Iris pigment epithelial cell (primary cell): Measurements from ENCODE around the gene STK35.

Experiments
- DNase-seq: peaks from one replicate; pipeline ENCODE4 v3.0.0-alpha.2; 2011; ENCODE audit warnings: low read depth

STK35 gene

GRCh38 chr20:2104236-2104635, 2.6 kb downstream of the STK35 start:
- no peak for DNase-seq

- DNase-seq = no peak
Measured at GRCh38 chr20:2108498-2108897, 6.9 kb downstream of the STK35 start.

DNA sequence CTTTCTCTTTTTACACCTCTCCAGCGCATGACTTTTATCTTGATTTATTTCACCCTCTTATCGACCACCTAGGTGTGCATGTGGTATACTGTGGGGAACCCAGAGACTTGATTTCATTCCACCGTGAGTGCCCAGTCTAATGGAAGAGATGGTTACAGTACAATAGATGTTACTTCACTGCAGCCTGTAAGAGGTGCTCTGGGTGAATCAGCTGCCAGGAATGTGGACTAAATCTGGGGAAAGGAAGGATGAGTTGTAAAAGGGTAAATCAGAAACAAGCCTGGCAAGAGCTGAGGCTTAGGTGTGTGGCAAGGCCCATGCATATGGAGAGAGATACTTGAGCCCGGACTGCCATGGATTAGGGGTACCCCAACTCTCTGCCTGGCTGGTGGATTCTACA, 7.4 kb downstream of the STK35 start:
- peak; percentile 86 for DNase-seq

GRCh38 chr20:2109425-2110210, 8.0 kb downstream of the STK35 start:
- DNase-seq = peak; percentile 48

GRCh38 chr20:2112910-2113309, 11.3 kb downstream of the STK35 start:
- no peak for DNase-seq

- no peak for DNase-seq
Measured at GRCh38 chr20:2114127-2114959, 12.7 kb downstream of the STK35 start.

- DNase-seq = no peak
Measured at GRCh38 chr20:2114990-2115681, 13.5 kb downstream of the STK35 start.

- no peak for DNase-seq
Measured at GRCh38 chr20:2116170-2116940, 14.7 kb downstream of the STK35 start.

GRCh38 chr20:2118783-2119182, 17.2 kb downstream of the STK35 start:
- no peak for DNase-seq

DNA sequence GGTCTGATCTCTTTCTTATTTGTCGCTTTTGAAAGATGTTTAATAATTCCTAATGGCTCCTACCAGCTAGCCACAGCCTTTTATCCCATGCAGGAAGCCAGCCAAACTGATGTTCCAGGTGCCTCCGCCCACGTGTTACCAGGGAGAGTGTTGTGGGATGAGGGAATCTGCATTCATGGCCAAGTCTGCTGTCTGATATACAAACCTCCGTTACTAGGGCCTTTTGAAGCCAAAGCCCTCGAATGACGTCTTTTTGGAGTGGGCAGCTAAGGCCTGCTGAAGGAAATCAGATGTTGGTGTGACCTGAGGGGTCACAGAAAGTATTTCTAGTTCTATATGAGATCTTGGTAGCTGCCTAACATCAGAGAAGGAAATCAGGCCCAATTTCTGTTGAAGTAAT, 21.3 kb downstream of the STK35 start:
- peak; percentile 41 for DNase-seq

- DNase-seq = no peak
Measured at GRCh38 chr20:2123720-2124119, 22.1 kb downstream of the STK35 start.

GRCh38 chr20:2124564-2125213, 23.1 kb downstream of the STK35 start:
- no peak for DNase-seq

GRCh38 chr20:2125474-2126112, 24.0 kb downstream of the STK35 start:
- DNase-seq = no peak

- no peak for DNase-seq
Measured at GRCh38 chr20:2127238-2127637, 25.6 kb downstream of the STK35 start.

- DNase-seq = no peak
Measured at GRCh38 chr20:2128542-2128941, 26.9 kb downstream of the STK35 start.

DNA sequence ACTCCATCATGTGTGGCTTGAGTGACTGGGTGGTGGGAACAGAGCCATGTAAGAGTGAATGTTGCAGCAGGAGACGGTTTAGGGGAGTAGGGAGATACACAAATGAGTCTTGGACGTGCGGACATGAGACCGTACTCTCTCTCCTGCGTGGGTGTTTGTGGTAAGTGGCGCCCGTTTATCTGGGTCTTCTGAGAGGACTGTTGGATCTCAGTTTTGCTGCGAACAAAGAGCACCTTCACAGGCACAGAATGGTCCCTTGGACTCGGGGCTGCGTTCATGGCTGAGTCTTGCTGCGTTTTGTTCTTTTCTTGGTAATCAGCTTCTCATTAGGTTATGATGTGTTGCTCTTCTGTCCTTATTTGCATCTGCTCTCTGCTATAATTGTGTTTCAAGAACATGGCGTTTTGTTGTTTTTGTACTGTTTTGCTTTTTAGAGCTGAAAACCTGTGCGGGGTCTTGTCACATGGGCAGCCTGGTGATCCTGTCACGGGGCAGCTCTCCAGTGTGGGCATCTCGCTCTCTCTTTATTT, 28.5 kb downstream of the STK35 start:
- DNase-seq = no peak

DNA sequence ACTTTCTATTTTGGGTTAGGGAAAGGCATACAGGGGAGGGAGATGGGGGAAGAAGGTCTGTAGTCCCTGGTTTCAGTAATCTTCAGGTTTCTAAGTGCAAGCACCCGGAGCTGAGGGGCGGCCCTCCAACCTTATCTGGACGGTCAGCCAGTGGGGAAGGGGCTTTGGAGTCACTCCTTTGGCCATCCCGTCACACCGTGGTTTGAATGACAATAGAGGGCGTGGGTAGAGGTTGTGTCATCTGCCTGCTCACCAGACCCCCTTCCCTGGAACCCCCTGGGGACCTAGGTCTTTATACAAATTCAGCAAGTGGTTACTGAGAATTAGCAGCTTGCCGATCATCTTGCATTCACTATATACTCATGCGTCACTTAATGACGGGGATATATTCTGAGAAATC, 29.1 kb downstream of the STK35 start:
- DNase-seq = no peak

DNA sequence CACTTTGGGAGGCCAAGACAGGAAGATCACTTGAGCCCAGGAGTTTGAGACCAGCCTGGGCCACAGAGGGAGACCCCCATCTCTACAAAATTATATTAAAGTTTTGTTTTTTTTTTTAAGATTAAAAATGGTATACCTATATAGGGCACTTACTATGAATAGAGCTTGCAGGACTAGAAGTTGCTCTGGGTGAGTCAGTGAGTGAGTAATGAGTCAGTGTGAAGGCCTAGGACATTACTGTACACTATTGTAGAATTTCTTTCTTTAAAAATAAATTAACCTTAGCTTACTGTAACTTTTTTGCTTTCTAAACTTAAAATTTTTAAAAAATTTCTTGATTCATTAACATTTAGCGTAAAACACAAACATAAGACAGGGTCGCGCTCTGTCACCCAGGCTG, 29.7 kb downstream of the STK35 start:
- DNase-seq = peak; percentile 77

DNA sequence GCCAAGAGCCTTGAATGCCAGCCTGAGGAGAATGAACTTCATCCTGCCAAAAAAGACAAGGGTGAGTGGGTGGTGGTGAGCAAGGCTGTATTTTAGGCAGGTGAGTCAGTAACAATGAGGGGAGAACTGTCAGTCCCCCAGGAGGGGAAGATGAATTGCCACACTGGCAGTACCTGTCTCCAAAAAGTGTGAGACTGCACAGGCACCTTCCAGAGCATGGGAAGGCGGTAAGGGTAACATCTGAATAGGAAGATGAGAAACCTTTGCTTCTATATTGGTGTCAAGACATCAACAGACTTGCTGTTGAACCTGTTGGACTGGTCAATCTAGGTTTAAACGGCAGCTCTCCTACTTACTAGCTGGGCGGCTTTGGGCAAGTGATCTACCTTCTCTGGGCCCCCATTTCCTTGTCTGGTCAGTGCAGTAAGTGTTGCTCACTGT, 30.9 kb downstream of the STK35 start:
- no peak for DNase-seq

DNA sequence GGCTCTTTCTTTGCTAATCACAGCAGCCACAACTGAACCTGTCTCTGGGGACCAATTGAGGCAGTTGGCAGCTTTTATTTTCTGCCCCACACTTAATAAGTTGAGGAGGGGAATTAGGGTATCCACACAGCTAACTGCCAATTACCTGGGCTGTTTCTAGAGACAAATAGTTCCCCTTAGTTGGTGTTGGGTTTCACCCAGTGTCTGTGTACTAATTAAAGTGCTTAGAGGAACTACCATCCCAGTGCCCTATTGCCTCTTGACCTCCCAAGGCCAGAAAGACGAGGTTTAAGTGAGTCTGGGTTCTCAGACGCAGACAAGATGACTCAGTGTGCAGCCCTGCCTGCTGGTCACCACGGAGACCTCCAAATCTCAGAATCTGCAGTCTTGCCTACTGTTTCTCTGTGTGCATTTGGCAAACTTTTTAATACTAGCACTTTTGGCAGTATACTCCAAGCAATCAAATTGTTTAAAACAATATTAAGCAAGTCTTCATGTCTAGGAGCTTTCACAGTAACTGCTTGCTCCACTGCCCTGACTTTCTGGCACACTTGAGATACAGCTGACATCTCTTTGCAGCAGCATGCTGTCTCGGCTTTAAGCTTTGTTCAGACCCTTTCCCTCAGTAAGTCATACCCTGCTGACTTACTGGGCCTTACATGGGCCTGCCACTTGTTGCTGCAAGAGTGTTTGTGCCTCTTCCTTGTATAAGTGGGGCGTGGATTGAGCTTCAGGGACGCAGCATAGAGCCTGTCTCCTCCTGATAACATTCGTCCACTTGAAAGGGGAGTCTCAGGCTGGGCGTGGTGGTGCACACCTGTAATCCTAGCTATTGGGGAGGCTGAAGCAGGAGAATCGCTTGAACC, 31.9 kb downstream of the STK35 start:
- peak; percentile 75 for DNase-seq
